ENCODE data around the gene CLIP4. TPM values are rescaled to one million over a fixed set of nuclear protein-coding genes. Genes with fewer than 3 reads are reported as not detected.

Gene CLIP4
- total RNA-seq, 2 experiments from 2014 or later = 36.8 to 39.4 TPM

DNA sequence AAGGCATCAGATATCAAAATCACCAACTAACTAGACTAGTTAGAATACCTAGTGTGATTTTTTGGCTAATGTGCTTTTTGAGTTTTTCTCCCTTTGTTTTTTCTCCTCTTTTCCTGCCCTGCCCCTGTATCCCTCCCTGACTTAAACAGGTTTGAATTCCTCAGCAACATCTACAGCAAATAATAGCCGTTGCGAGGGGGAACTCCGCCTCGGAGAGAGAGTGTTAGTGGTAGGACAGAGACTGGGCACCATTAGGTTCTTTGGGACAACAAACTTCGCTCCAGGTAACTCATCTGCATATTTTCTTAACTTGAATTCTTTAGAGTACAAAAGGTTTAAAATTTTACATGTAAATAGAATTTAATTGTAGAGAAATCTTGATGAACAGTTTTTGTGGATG, 45.0 kb downstream of the CLIP4 start:
- TF ChIP-seq, protein P1, sequence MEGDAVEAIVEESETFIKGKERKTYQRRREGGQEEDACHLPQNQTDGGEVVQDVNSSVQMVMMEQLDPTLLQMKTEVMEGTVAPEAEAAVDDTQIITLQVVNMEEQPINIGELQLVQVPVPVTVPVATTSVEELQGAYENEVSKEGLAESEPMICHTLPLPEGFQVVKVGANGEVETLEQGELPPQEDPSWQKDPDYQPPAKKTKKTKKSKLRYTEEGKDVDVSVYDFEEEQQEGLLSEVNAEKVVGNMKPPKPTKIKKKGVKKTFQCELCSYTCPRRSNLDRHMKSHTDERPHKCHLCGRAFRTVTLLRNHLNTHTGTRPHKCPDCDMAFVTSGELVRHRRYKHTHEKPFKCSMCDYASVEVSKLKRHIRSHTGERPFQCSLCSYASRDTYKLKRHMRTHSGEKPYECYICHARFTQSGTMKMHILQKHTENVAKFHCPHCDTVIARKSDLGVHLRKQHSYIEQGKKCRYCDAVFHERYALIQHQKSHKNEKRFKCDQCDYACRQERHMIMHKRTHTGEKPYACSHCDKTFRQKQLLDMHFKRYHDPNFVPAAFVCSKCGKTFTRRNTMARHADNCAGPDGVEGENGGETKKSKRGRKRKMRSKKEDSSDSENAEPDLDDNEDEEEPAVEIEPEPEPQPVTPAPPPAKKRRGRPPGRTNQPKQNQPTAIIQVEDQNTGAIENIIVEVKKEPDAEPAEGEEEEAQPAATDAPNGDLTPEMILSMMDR (IDR thresholded peaks at IDR 0.05) = no peak
- intact Hi-C loops (cut with DNase I, micrococcal nuclease) = loop anchor here in 1 of 2 experiments (5.0 kb wide), 1 partner anchor 37 kb away; no protein-coding TSS in a partner anchor
- H3K4me3 ChIP-seq (ENCODE audit: low read length) = no peak overlapping the region
- no peaks in the 10 kb centered on the region for H3K27me3 ChIP-seq (ENCODE audit: control insufficient read depth in 1 of 2, insufficient read depth in 2 of 2, low read length in 2 of 2)
- ChIA-PET POLR2A (no interaction called here), CTCF (no interaction called here)
- peaks cover 97% of the 10 kb centered on the region for H3K36me3 Mint-ChIP-seq (ENCODE audit: low read depth)
- no peak overlapping the region for H3K4me3 Mint-ChIP-seq
- H3K4me1 Mint-ChIP-seq (ENCODE audit: low read depth) = peaks cover 10% of the 10 kb centered on the region
- no peaks in the 10 kb centered on the region for H3K9me3 Mint-ChIP-seq
- H3K27me3 Mint-ChIP-seq = no peaks in the 10 kb centered on the region
- ATAC-seq (ENCODE audit: poor library complexity) (no peak), DNase-seq (no peak)
- H3K9me3 ChIP-seq (ENCODE audit: control insufficient read depth in 1 of 2, insufficient read depth in 1 of 2, low read length in 2 of 2) = no peaks in the 10 kb centered on the region
- H3K27ac Mint-ChIP-seq = no peak overlapping the region
- peaks cover 70% of the 10 kb centered on the region for H3K36me3 ChIP-seq (ENCODE audit: insufficient read depth, low read length)
- no peaks in the 10 kb centered on the region for H3K4me1 ChIP-seq (ENCODE audit: insufficient read depth, low read length)
- no peak overlapping the region for H3K27ac ChIP-seq (ENCODE audit: low read depth in 1 of 2, low read length in 2 of 2)

DNA sequence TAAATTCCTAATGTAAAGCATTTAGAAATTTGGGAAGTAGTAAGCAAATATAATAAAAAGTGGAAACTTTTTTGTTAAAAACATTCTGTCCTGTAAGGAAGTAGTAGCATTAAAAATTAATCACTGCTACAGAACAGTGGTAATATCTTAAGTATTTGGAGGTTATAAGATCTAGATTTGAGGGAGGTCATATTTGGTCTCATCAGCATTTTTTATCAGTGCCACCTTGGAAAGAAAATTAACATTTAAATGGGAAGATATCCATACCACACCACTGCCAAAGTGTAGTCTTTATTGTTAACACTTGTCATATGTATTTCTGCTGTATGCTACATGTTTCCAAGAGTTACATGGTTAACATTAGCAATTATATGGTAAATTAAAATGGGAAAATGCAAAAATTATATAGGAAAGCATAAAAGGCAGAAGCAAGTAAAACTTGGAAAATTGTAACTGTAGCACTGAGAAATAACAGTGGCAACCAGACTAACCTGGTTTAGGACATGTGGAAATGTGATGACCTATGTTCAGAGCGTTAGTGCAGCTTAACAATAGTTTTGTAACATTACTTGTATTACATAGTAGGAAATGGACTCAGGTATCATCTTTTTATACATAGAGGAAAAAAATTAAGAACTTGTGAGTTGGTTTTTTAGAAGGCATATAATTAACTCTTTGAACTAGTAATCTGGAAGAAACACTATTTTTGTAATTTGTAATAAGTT, 47.2 kb downstream of the CLIP4 start:
- TF ChIP-seq, protein P1 (IDR thresholded peaks at IDR 0.05) = no peak

DNA sequence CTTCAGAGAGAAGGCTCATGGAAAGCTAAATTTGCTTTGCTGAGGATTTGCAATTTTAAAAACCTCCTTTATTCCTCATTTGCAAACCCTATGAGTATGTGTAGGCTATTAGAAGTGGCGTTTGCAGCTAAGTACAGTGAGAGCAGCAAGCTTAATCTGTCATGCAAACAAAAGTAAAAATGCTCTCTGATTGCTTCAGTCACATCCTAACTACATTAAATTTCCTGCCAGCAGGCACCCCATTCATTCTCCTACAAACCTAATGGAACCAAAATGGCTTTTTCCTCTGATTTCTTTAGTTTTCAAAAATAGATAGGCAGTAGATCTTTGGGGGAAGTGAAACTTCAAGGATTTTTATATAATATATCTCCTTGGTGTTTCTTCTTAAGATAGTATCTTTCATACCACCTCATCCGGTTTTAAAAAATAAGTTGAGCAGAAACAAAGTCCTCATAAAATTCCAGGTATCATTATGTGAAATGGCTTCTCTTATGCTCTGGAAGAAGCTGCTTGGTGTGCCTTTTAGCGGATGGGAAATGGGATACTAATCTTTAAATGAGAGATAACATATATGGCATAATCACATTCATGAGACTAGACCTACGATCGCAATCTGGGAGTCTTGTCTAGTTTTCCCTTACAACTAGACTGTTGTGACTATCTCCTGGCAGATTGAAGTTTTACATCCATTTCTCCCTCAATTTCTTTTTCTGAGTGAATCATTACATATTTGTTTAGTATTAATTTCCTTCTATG, 49.1 kb downstream of the CLIP4 start:
- no peak for ATAC-seq (ENCODE audit: poor library complexity)
- no peaks in the 10 kb centered on the region for H3K9me3 Mint-ChIP-seq
- DNase-seq = no peak
- Histone ChIP-seq H3K4me3 (ENCODE audit: low read length) (no peak overlapping the region), H3K36me3 (ENCODE audit: insufficient read depth, low read length) (peaks cover 49% of the 10 kb centered on the region), H3K4me1 (ENCODE audit: insufficient read depth, low read length) (no peaks in the 10 kb centered on the region), H3K9me3 (ENCODE audit: control insufficient read depth in 1 of 2, insufficient read depth in 1 of 2, low read length in 2 of 2) (no peaks in the 10 kb centered on the region), H3K27ac (ENCODE audit: low read depth in 1 of 2, low read length in 2 of 2) (no peak overlapping the region), H3K27me3 (ENCODE audit: control insufficient read depth in 1 of 2, insufficient read depth in 2 of 2, low read length in 2 of 2) (no peaks in the 10 kb centered on the region)
- H3K4me3 Mint-ChIP-seq = no peak overlapping the region
- intact Hi-C loops (cut with DNase I, micrococcal nuclease) = loop anchor here in 1 of 2 experiments (5.0 kb wide), 1 partner anchor 33 kb away; no protein-coding TSS in a partner anchor
- peaks cover 10% of the 10 kb centered on the region for H3K4me1 Mint-ChIP-seq (ENCODE audit: low read depth)
- H3K27ac Mint-ChIP-seq = no peak overlapping the region
- H3K27me3 Mint-ChIP-seq = no peaks in the 10 kb centered on the region
- ChIA-PET CTCF (interaction anchor here (0.9 kb wide), 1 partner anchor 34 kb away, joined by 4 read pairs; no protein-coding TSS in a partner anchor), POLR2A (no interaction called here)
- peaks cover 91% of the 10 kb centered on the region for H3K36me3 Mint-ChIP-seq (ENCODE audit: low read depth)
- TF ChIP-seq, protein P1 (IDR thresholded peaks at IDR 0.05) = no peak

More for the DNA sequence above, 47.2 kb downstream of the CLIP4 start:
- intact Hi-C loops (cut with DNase I, micrococcal nuclease) = loop anchor here in 1 of 2 experiments (5.0 kb wide), 1 partner anchor 35 kb away; no protein-coding TSS in a partner anchor
- no peak overlapping the region for H3K4me3 ChIP-seq (ENCODE audit: low read length)
- H3K27me3 ChIP-seq (ENCODE audit: control insufficient read depth in 1 of 2, insufficient read depth in 2 of 2, low read length in 2 of 2) = no peaks in the 10 kb centered on the region
- H3K4me1 ChIP-seq (ENCODE audit: insufficient read depth, low read length) = no peaks in the 10 kb centered on the region
- DNase-seq (no peak), ATAC-seq (ENCODE audit: poor library complexity) (no peak)
- Mint-ChIP-seq H3K9me3 (no peaks in the 10 kb centered on the region), H3K27ac (no peak overlapping the region), H3K36me3 (ENCODE audit: low read depth) (peaks cover 95% of the 10 kb centered on the region), H3K4me3 (no peak overlapping the region), H3K27me3 (no peaks in the 10 kb centered on the region), H3K4me1 (ENCODE audit: low read depth) (peaks cover 10% of the 10 kb centered on the region)
- POLR2A ChIA-PET = no interaction called here
- H3K27ac ChIP-seq (ENCODE audit: low read depth in 1 of 2, low read length in 2 of 2) = no peak overlapping the region
- CTCF ChIA-PET = interaction anchor here (0.6 kb wide), 1 partner anchor 40 kb away, joined by 5 read pairs; no protein-coding TSS in a partner anchor
- H3K9me3 ChIP-seq (ENCODE audit: control insufficient read depth in 1 of 2, insufficient read depth in 1 of 2, low read length in 2 of 2) = no peaks in the 10 kb centered on the region
- H3K36me3 ChIP-seq (ENCODE audit: insufficient read depth, low read length) = peaks cover 56% of the 10 kb centered on the region
